Measurements from ENCODE around the gene EIF3B.

Gene EIF3B

DNA sequence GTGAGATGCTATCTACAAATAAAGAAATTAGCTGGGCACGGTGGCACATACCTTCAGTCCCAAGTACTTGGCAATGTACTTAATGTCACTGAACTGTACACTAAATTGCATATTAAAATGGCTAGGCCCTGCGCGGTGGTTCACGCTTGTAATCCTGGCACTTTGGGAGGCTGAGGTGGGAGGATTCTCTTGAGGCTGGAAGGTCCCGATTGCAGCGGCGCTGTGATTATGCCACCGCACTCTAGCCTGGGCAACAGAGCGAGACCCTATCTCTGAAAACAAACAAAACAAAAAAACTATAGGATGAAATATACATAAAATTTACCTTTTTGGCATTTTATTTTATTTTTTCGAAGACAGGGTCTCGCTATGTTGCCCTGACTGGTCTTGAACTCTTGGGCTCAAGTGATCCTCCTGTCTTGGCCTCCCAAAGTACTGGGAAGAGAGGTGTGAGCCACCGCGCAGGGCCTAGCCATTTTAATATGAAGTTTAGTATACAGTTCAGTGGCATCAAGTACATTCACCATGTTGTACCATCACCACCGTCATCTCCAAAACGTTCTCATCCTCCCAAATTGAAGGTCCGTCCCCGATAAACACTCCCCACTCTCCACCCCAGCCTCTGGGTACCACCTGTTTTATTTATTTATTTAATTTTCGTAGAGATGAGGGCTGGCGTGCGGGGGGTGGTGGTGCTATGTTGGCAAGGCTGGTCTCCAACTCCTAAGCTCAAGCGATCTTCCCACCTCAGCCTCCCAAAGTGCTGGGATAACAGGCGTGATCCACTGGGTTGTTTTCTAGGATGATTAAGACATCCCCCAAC, 1.3 kb upstream of the EIF3B start:
- peak overlapping the region; percentile 98 for H3K27ac ChIP-seq
- TF ChIP-seq, protein P1, sequence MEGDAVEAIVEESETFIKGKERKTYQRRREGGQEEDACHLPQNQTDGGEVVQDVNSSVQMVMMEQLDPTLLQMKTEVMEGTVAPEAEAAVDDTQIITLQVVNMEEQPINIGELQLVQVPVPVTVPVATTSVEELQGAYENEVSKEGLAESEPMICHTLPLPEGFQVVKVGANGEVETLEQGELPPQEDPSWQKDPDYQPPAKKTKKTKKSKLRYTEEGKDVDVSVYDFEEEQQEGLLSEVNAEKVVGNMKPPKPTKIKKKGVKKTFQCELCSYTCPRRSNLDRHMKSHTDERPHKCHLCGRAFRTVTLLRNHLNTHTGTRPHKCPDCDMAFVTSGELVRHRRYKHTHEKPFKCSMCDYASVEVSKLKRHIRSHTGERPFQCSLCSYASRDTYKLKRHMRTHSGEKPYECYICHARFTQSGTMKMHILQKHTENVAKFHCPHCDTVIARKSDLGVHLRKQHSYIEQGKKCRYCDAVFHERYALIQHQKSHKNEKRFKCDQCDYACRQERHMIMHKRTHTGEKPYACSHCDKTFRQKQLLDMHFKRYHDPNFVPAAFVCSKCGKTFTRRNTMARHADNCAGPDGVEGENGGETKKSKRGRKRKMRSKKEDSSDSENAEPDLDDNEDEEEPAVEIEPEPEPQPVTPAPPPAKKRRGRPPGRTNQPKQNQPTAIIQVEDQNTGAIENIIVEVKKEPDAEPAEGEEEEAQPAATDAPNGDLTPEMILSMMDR (IDR thresholded peaks at IDR 0.05) = no peak
- TF ChIP-seq ZFX (IDR thresholded peaks at IDR 0.05; ENCODE audit: borderline replicate concordance) = no peak

DNA sequence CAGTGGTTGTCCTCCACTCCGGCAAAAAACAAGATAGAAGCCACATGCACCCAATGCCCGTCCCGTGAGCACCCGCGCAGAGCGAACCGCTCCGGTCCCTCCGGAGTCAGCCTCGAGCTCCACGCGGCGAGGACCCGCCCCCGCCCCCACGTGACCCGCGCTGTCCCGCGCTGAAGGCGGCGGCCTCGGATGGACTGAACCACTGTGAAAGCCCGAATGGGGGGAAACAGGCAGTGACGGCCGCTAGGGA, 766 bp upstream of the EIF3B start:
- H3K27ac ChIP-seq = peak overlapping the region; percentile 98
- no peak for TF ChIP-seq ZFX (IDR thresholded peaks at IDR 0.05; ENCODE audit: borderline replicate concordance)
- TF ChIP-seq, protein P1 (IDR thresholded peaks at IDR 0.05) = no peak

DNA sequence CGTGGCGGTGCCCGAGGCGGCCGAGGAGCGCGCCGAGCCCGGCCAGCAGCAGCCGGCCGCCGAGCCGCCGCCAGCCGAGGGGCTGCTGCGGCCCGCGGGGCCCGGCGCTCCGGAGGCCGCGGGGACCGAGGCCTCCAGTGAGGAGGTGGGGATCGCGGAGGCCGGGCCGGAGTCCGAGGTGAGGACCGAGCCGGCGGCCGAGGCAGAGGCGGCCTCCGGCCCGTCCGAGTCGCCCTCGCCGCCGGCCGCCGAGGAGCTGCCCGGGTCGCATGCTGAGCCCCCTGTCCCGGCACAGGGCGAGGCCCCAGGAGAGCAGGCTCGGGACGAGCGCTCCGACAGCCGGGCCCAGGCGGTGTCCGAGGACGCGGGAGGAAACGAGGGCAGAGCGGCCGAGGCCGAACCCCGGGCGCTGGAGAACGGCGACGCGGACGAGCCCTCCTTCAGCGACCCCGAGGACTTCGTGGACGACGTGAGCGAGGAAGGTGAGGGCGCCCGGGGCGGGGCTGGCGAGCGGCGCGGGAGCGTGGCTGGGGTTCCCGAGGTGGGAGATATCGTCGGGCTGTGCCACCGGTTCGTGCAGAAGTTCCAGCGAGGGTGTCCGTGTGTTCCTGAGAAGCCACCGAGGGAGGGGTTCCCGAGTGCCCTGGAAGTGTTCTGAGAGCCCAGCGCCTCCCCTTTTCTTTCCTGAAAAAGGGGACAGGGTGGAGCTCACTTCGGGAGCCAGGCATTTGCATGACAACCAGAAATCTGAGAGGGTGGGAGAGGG, 495 bp downstream of the EIF3B start:
- TF ChIP-seq, protein P1 (IDR thresholded peaks at IDR 0.05) = no peak
- TF ChIP-seq ZFX (IDR thresholded peaks at IDR 0.05; ENCODE audit: borderline replicate concordance) = no peak
- peak overlapping the region; percentile 98 for H3K27ac ChIP-seq

DNA sequence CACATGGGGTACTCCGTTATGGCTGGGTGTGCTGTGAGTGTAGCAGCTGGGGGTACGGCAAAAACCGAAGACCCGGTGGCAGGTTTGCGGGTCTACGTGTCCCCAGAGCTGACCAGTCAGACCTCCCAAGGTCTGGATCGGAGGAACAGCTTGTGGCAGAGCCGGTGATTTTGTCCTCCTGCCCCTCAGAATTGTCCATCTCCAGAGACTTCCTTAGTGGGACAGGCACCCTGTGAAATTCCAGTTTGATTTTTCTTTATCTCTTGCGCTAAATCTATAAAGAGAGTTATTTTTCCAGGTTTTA, 1.0 kb downstream of the EIF3B start:
- peak overlapping the region; percentile 98 for H3K27ac ChIP-seq
- TF ChIP-seq, protein P1 (IDR thresholded peaks at IDR 0.05) = no peak

DNA sequence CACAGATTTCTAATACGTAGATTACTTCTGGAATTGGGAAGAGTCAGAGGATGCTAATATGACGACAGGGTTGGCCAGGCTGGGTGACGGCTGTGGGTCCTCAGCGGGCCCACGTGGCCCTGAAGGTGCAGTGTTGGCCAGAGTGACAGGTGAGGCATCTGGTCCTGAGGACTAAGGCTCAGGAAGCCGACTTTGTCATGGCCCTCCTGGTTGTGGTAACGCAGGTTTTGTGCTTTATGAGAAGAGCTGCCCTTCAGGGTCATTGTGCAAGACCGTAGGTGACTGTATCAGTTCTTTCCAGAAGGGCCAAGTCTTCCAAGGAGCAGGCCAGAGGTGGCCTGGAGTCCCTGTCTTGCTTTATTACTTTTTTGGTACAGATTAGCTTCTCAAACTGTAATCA, 2.5 kb downstream of the EIF3B start:
- TF ChIP-seq, protein P1 (IDR thresholded peaks at IDR 0.05) = no peak
- no peak for TF ChIP-seq ZFX (IDR thresholded peaks at IDR 0.05; ENCODE audit: borderline replicate concordance)
- H3K27ac ChIP-seq = peak overlapping the region; percentile 98; the same call in 1 of the 2 replicates

DNA sequence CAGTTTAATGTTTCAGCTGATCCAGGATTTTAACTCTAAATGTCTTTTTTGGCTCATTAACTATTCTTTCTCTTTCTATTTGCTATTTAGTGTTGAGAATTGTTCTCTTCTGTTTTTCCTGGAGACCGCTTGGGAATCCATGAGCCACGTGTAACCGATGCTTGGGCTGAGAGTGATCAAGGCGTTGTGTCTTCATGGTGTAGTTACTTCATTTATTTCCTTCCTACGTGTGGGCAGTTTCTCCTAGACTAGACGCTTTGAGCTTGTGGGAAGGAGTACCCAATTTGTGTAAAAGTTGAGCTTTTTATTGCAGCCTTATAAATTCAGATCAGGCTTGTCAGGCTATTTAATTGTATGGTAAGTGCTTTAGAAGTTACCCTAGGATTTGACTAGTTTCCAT, 2.9 kb downstream of the EIF3B start:
- peak overlapping the region; percentile 98; the same call in 1 of the 2 replicates for H3K27ac ChIP-seq

More for the DNA sequence above, 2.9 kb downstream of the EIF3B start:
- TF ChIP-seq ZFX (IDR thresholded peaks at IDR 0.05; ENCODE audit: borderline replicate concordance) = no peak
- TF ChIP-seq, protein P1 (IDR thresholded peaks at IDR 0.05) = no peak

Measured in 22Rv1 (cell line).